GM23338 (cell line): ENCODE results near the gene HLX. TPM values are rescaled to one million over a fixed set of nuclear protein-coding genes. Genes with fewer than 3 reads are reported as not detected.

ENCODE experiments used
- ATAC-seq: fragments of 200-7000 bp; cut with Tn5 transposase; 3 replicates; pipeline ENCODE4 v1.9.1; 2020
- DNase-seq: peaks from one replicate; pipeline ENCODE4 v3.0.0-alpha.2; 2015; ENCODE audit warnings: low spot score
- H2AFZ ChIP-seq: fragments of 200-600 bp; sonication (generic); 2 replicates; pipeline ENCODE4 v1.8.0; 2016; ENCODE audit warnings: antibody characterized with exemption, mild to moderate bottlenecking, moderate library complexity
- H3F3A ChIP-seq: fragments of 200-600 bp; sonication (generic); replicated peaks from 2 replicates; pipeline ENCODE4 v1.8.0; 2017; ENCODE audit warnings: antibody characterized with exemption, mixed run types, low read depth
- H3K27ac ChIP-seq: fragments of 200-600 bp; sonication (generic); 2 replicates; pipeline ENCODE4 v1.6.1; 2016; ENCODE audit warnings: low read depth
- H3K27me3 ChIP-seq: fragments of 200-600 bp; sonication (generic); 2 replicates; pipeline ENCODE4 v1.8.0; 2016; ENCODE audit warnings: mild to moderate bottlenecking, mixed run types, moderate library complexity; ENCODE audit not compliant: insufficient read depth
- H3K36me3 ChIP-seq: fragments of 200-600 bp; sonication (generic); 2 replicates; pipeline ENCODE4 v1.8.0; 2016; ENCODE audit warnings: mild to moderate bottlenecking; ENCODE audit not compliant: insufficient read depth
- H3K4me1 ChIP-seq: fragments of 200-600 bp; sonication (generic); 2 replicates; pipeline ENCODE4 v1.8.0; 2016; ENCODE audit warnings: mild to moderate bottlenecking, moderate library complexity; ENCODE audit not compliant: insufficient read depth
- H3K4me2 ChIP-seq: fragments of 200-600 bp; sonication (generic); 2 replicates; pipeline ENCODE4 v1.7.1; 2017; ENCODE audit warnings: mixed run types
- H3K4me3 ChIP-seq: fragments of 200-600 bp; sonication (generic); 2 replicates; pipeline ENCODE4 v1.6.1; 2016; ENCODE audit warnings: mixed run types
- H3K79me2 ChIP-seq: fragments of 200-600 bp; sonication (generic); replicated peaks from 2 replicates; pipeline ENCODE4 v1.8.0; 2017; ENCODE audit warnings: mild to moderate bottlenecking; ENCODE audit not compliant: insufficient read depth
- H3K9me2 ChIP-seq: fragments of 200-600 bp; sonication (generic); 2 replicates; pipeline ENCODE4 v1.8.0; 2017; ENCODE audit not compliant: insufficient read depth
- H4K20me1 ChIP-seq: fragments of 200-600 bp; sonication (generic); replicated peaks from 2 replicates; pipeline ENCODE4 v1.8.0; 2017; ENCODE audit warnings: mild to moderate bottlenecking; ENCODE audit not compliant: insufficient read depth
- H3K27ac Mint-ChIP-seq: 2 replicates; pipeline ENCODE4 v1.8.0; 2020; ENCODE audit warnings: inconsistent platforms, mild to moderate bottlenecking, moderate library complexity, mixed read lengths
- H3K27me3 Mint-ChIP-seq: 3 replicates; pipeline ENCODE4 v1.8.0; 2022; ENCODE audit warnings: low read depth, mild to moderate bottlenecking, moderate library complexity, mixed read lengths, inconsistent platforms; ENCODE audit not compliant: insufficient read depth, poor library complexity
- H3K36me3 Mint-ChIP-seq: 3 replicates; pipeline ENCODE4 v1.8.0; 2021; ENCODE audit warnings: low read depth, mild to moderate bottlenecking, inconsistent platforms, moderate library complexity, mixed read lengths
- H3K4me1 Mint-ChIP-seq: 3 replicates; pipeline ENCODE4 v1.8.0; 2020; ENCODE audit warnings: mild to moderate bottlenecking, inconsistent platforms, mixed read lengths
- H3K4me3 Mint-ChIP-seq: 3 replicates; pipeline ENCODE4 v1.8.0; 2021; ENCODE audit warnings: moderate library complexity, mild to moderate bottlenecking, inconsistent platforms, mixed read lengths
- H3K9me3 Mint-ChIP-seq: 3 replicates; pipeline ENCODE4 v1.8.0; 2020; ENCODE audit warnings: moderate library complexity, mild to moderate bottlenecking, inconsistent platforms, mixed read lengths
- CREB1 ChIP-seq: fragments of 250-450 bp; sonication (Bioruptor Pico); IDR thresholded peaks from 2 replicates; pipeline ENCODE4 v1.5.0; 2020; ENCODE audit warnings: low read depth, mild to moderate bottlenecking, moderate library complexity
- EZH2 ChIP-seq: fragments of 200-600 bp; sonication (generic); IDR thresholded peaks from one replicate; pipeline ENCODE4 v1.8.0; 2017; ENCODE audit warnings: antibody characterized with exemption, mild to moderate bottlenecking, low read depth; ENCODE audit not compliant: unreplicated experiment
- EZH2phosphoT487 ChIP-seq: fragments of 200-600 bp; sonication (generic); IDR thresholded peaks from one replicate; pipeline ENCODE4 v1.8.1; 2018; ENCODE audit warnings: antibody characterized with exemption; ENCODE audit not compliant: unreplicated experiment
- JUNB ChIP-seq: IDR thresholded peaks from one replicate; pipeline ENCODE4 v1.6.1; 2016; ENCODE audit warnings: antibody characterized with exemption; ENCODE audit not compliant: unreplicated experiment
- NANOG ChIP-seq: IDR thresholded peaks from 2 replicates; pipeline ENCODE4 v1.6.1; 2016; ENCODE audit warnings: antibody characterized with exemption, borderline replicate concordance
- ZNF331 ChIP-seq: fragments of 250-450 bp; sonication (Bioruptor Pico); IDR thresholded peaks from 2 replicates; pipeline ENCODE4 v1.5.0; 2020; ENCODE audit warnings: low read depth, mild to moderate bottlenecking, moderate library complexity
- polyA plus RNA-seq: library from polyadenylated mRNA; unstranded; fragments of >200 nt; fragmentation: Nextera tagmentation; extraction: Ambion mirVana; gene quantifications from 2 replicates; pipeline ENCODE4 v1.2.1, GENCODE V29; 2016
- total RNA-seq: library from RNA; depleted of rRNA; stranded (reverse); fragments of >200 nt; shearing (Covaris generic); gene quantifications from 2 replicates; pipeline ENCODE4 v1.2.3, GENCODE V29; 2014
- TF ChIP-seq, protein P1 (sequence below): fragments of 250-450 bp; sonication (Bioruptor Pico); IDR thresholded peaks from 2 replicates; pipeline ENCODE4 v1.5.0; 2020; ENCODE audit warnings: mild to moderate bottlenecking, moderate library complexity
- TF ChIP-seq, protein P2 (sequence below): IDR thresholded peaks from one replicate; pipeline ENCODE4 v1.6.1; 2018; ENCODE audit warnings: antibody characterized with exemption; ENCODE audit not compliant: unreplicated experiment
- TF ChIP-seq, protein P3 (sequence below), 2 experiments: fragments of 200-600 bp in 1 of 2; sonication (generic) in 1 of 2; conservative IDR thresholded peaks; 2 replicates each; pipeline versions ENCODE4 v1.5.1 to v1.6.1; 2016 to 2017; ENCODE audit warnings: antibody characterized with exemption in 2 of 2, low read depth in 2 of 2, mild to moderate bottlenecking in 2 of 2, moderate library complexity in 1 of 2

The HLX gene
- total and polyA plus RNA-seq, 2 experiments from 2014 or later = 0.07 TPM; not detected in 1

DNA sequence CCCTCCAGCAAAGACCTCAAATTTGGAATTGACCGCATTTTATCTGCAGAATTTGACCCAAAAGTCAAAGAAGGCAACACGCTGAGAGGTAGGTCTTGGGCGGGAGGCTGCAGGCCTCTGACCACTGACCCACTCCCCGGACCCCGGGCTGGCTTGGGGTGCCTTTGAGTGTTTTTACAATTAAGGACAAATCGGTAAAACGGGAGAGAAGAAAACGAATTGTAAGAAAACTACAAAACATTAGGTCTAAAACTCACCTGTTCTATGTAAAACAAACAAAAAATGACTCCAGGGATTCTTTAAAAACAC lies 1.1 kb downstream of the HLX start:
- H3F3A ChIP-seq = peaks cover 14% of the 10 kb centered on the region; the same call in 1 of the 2 replicates
- peak; percentile 94 for TF ChIP-seq EZH2phosphoT487
- TF ChIP-seq, protein P1, sequence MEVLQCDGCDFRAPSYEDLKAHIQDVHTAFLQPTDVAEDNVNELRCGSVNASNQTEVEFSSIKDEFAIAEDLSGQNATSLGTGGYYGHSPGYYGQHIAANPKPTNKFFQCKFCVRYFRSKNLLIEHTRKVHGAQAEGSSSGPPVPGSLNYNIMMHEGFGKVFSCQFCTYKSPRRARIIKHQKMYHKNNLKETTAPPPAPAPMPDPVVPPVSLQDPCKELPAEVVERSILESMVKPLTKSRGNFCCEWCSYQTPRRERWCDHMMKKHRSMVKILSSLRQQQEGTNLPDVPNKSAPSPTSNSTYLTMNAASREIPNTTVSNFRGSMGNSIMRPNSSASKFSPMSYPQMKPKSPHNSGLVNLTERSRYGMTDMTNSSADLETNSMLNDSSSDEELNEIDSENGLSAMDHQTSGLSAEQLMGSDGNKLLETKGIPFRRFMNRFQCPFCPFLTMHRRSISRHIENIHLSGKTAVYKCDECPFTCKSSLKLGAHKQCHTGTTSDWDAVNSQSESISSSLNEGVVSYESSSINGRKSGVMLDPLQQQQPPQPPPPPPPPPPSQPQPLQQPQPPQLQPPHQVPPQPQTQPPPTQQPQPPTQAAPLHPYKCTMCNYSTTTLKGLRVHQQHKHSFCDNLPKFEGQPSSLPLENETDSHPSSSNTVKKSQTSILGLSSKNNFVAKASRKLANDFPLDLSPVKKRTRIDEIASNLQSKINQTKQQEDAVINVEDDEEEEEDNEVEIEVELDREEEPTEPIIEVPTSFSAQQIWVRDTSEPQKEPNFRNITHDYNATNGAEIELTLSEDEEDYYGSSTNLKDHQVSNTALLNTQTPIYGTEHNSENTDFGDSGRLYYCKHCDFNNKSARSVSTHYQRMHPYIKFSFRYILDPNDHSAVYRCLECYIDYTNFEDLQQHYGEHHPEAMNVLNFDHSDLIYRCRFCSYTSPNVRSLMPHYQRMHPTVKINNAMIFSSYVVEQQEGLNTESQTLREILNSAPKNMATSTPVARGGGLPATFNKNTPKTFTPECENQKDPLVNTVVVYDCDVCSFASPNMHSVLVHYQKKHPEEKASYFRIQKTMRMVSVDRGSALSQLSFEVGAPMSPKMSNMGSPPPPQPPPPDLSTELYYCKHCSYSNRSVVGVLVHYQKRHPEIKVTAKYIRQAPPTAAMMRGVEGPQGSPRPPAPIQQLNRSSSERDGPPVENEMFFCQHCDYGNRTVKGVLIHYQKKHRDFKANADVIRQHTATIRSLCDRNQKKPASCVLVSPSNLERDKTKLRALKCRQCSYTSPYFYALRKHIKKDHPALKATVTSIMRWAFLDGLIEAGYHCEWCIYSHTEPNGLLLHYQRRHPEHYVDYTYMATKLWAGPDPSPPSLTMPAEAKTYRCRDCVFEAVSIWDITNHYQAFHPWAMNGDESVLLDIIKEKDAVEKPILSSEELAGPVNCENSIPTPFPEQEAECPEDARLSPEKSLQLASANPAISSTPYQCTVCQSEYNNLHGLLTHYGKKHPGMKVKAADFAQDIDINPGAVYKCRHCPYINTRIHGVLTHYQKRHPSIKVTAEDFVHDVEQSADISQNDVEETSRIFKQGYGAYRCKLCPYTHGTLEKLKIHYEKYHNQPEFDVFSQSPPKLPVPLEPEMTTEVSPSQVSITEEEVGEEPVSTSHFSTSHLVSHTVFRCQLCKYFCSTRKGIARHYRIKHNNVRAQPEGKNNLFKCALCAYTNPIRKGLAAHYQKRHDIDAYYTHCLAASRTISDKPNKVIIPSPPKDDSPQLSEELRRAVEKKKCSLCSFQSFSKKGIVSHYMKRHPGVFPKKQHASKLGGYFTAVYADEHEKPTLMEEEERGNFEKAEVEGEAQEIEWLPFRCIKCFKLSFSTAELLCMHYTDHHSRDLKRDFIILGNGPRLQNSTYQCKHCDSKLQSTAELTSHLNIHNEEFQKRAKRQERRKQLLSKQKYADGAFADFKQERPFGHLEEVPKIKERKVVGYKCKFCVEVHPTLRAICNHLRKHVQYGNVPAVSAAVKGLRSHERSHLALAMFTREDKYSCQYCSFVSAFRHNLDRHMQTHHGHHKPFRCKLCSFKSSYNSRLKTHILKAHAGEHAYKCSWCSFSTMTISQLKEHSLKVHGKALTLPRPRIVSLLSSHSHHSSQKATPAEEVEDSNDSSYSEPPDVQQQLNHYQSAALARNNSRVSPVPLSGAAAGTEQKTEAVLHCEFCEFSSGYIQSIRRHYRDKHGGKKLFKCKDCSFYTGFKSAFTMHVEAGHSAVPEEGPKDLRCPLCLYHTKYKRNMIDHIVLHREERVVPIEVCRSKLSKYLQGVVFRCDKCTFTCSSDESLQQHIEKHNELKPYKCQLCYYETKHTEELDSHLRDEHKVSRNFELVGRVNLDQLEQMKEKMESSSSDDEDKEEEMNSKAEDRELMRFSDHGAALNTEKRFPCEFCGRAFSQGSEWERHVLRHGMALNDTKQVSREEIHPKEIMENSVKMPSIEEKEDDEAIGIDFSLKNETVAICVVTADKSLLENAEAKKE = no peak
- TF ChIP-seq, protein P2, sequence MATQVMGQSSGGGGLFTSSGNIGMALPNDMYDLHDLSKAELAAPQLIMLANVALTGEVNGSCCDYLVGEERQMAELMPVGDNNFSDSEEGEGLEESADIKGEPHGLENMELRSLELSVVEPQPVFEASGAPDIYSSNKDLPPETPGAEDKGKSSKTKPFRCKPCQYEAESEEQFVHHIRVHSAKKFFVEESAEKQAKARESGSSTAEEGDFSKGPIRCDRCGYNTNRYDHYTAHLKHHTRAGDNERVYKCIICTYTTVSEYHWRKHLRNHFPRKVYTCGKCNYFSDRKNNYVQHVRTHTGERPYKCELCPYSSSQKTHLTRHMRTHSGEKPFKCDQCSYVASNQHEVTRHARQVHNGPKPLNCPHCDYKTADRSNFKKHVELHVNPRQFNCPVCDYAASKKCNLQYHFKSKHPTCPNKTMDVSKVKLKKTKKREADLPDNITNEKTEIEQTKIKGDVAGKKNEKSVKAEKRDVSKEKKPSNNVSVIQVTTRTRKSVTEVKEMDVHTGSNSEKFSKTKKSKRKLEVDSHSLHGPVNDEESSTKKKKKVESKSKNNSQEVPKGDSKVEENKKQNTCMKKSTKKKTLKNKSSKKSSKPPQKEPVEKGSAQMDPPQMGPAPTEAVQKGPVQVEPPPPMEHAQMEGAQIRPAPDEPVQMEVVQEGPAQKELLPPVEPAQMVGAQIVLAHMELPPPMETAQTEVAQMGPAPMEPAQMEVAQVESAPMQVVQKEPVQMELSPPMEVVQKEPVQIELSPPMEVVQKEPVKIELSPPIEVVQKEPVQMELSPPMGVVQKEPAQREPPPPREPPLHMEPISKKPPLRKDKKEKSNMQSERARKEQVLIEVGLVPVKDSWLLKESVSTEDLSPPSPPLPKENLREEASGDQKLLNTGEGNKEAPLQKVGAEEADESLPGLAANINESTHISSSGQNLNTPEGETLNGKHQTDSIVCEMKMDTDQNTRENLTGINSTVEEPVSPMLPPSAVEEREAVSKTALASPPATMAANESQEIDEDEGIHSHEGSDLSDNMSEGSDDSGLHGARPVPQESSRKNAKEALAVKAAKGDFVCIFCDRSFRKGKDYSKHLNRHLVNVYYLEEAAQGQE = no peak
- TF ChIP-seq, protein P3, sequence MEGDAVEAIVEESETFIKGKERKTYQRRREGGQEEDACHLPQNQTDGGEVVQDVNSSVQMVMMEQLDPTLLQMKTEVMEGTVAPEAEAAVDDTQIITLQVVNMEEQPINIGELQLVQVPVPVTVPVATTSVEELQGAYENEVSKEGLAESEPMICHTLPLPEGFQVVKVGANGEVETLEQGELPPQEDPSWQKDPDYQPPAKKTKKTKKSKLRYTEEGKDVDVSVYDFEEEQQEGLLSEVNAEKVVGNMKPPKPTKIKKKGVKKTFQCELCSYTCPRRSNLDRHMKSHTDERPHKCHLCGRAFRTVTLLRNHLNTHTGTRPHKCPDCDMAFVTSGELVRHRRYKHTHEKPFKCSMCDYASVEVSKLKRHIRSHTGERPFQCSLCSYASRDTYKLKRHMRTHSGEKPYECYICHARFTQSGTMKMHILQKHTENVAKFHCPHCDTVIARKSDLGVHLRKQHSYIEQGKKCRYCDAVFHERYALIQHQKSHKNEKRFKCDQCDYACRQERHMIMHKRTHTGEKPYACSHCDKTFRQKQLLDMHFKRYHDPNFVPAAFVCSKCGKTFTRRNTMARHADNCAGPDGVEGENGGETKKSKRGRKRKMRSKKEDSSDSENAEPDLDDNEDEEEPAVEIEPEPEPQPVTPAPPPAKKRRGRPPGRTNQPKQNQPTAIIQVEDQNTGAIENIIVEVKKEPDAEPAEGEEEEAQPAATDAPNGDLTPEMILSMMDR (conservative IDR thresholded peaks at IDR 0.05; ENCODE audit: low read depth in 2 of 2) = no peak
- TF ChIP-seq CREB1 (CRISPR knock-in tag) = no peak
- TF ChIP-seq EZH2 = peak; percentile 95
- TF ChIP-seq ZNF331 = no peak
- TF ChIP-seq JUNB = no peak
- TF ChIP-seq NANOG = no peak
- H3K36me3 ChIP-seq = no peaks in the 10 kb centered on the region
- H3K4me1 ChIP-seq = peaks cover 69% of the 10 kb centered on the region
- H3K27ac ChIP-seq = no peak overlapping the region
- H4K20me1 ChIP-seq = peaks cover 49% of the 10 kb centered on the region
- DNase-seq = no peak
- no peak overlapping the region; the same call in 1 of the 2 replicates for H2AFZ ChIP-seq
- H3K27me3 ChIP-seq = peaks cover 100% of the 10 kb centered on the region
- no peaks in the 10 kb centered on the region for H3K79me2 ChIP-seq
- Mint-ChIP-seq H3K27me3 (peaks cover 100% of the 10 kb centered on the region), H3K4me1 (peaks cover 70% of the 10 kb centered on the region), H3K9me3 (peaks cover 6% of the 10 kb centered on the region; the same call in 2 of the 3 replicates), H3K4me3 (peak overlapping the region; percentile 58), H3K36me3 (no peaks in the 10 kb centered on the region; the same call in 2 of the 3 replicates), H3K27ac (no peak overlapping the region)
- peak overlapping the region; percentile 85 for H3K4me2 ChIP-seq
- H3K4me3 ChIP-seq = peak overlapping the region; percentile 57
- no peak for ATAC-seq
- no peaks in the 10 kb centered on the region for H3K9me2 ChIP-seq
